ENCODE measurements around the gene TEAD3.
"Not testable (repeated sequence)": the region's sequence is repeated elsewhere in the genome, so short reads cannot be mapped to it uniquely, and the experiment has no call there.

The TEAD3 gene

GRCh38 chr6:35518566-35519312, 21.9 kb upstream of the TEAD3 start:
- H3K27ac ChIP-seq = no peak overlapping the region
- TF ChIP-seq, protein P1, sequence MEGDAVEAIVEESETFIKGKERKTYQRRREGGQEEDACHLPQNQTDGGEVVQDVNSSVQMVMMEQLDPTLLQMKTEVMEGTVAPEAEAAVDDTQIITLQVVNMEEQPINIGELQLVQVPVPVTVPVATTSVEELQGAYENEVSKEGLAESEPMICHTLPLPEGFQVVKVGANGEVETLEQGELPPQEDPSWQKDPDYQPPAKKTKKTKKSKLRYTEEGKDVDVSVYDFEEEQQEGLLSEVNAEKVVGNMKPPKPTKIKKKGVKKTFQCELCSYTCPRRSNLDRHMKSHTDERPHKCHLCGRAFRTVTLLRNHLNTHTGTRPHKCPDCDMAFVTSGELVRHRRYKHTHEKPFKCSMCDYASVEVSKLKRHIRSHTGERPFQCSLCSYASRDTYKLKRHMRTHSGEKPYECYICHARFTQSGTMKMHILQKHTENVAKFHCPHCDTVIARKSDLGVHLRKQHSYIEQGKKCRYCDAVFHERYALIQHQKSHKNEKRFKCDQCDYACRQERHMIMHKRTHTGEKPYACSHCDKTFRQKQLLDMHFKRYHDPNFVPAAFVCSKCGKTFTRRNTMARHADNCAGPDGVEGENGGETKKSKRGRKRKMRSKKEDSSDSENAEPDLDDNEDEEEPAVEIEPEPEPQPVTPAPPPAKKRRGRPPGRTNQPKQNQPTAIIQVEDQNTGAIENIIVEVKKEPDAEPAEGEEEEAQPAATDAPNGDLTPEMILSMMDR (conservative IDR thresholded peaks at IDR 0.05) = no peak

- not testable (repeated sequence) for H3K27ac ChIP-seq
Observed at GRCh38 chr6:35517978-35518377, 21.1 kb upstream of the TEAD3 start.

DNA sequence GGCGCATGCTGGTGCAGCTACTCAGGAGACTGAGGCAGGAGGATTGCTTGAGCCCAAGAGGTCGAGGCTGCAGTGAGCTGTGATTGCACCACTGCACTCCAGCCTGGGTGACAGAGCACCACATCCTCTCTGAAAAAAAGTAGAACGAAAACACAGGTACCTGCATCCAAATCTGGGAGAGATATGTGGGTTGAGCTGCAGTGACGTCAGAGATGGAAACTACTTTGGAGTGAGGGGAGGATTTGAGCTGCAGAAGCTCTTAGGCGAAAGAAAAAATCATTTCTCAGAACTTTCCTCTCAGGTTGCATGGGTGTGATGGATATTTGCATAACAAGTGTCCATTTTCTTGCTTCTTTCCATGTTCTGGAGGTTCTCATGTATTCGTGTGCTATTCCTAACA, 19.8 kb upstream of the TEAD3 start:
- no peak overlapping the region for H3K27ac ChIP-seq
- TF ChIP-seq, protein P1 (conservative IDR thresholded peaks at IDR 0.05) = no peak

GRCh38 chr6:35515939-35516338, 19.1 kb upstream of the TEAD3 start:
- not testable (repeated sequence) for H3K27ac ChIP-seq

- TF ChIP-seq, protein P1 (conservative IDR thresholded peaks at IDR 0.05) = no peak
- no peak overlapping the region for H3K27ac ChIP-seq
Observed at GRCh38 chr6:35514587-35514986, 17.7 kb upstream of the TEAD3 start.

GRCh38 chr6:35512740-35513139, 15.9 kb upstream of the TEAD3 start, which contains the start of gene TULP1:
TSS of gene TULP1 (minus strand) at chr6:35512896. CDS start at chr6:35512858, 38 bp downstream.
- TF ChIP-seq, protein P1 (conservative IDR thresholded peaks at IDR 0.05) = no peak
- H3K27ac ChIP-seq = no peak within 1 kb of the TSS

- no peak overlapping the region for H3K27ac ChIP-seq
Observed at GRCh38 chr6:35512006-35512405, 15.1 kb upstream of the TEAD3 start.

GRCh38 chr6:35511562-35511941, 14.7 kb upstream of the TEAD3 start:
- no peak overlapping the region for H3K27ac ChIP-seq
- TF ChIP-seq, protein P1 (conservative IDR thresholded peaks at IDR 0.05) = no peak

More at GRCh38 chr6:35512006-35512405, 15.1 kb upstream of the TEAD3 start:
- TF ChIP-seq, protein P1 (conservative IDR thresholded peaks at IDR 0.05) = no peak

Measured in VCaP (cell line).